NCI-H146 treated with DMSO at 0.1 percent for 48 hours (cell line): ENCODE data around the gene SPN.
"Not testable (repeated sequence)": the region's sequence is repeated elsewhere in the genome, so short reads cannot be mapped to it uniquely, and the experiment has no call there.

ENCODE experiments used
- DNase-seq: peaks from one replicate; lab custom pipeline; 2025; ENCODE audit not compliant: unreplicated experiment; lab: John Stamatoyannopoulos, UW

SPN gene

DNA sequence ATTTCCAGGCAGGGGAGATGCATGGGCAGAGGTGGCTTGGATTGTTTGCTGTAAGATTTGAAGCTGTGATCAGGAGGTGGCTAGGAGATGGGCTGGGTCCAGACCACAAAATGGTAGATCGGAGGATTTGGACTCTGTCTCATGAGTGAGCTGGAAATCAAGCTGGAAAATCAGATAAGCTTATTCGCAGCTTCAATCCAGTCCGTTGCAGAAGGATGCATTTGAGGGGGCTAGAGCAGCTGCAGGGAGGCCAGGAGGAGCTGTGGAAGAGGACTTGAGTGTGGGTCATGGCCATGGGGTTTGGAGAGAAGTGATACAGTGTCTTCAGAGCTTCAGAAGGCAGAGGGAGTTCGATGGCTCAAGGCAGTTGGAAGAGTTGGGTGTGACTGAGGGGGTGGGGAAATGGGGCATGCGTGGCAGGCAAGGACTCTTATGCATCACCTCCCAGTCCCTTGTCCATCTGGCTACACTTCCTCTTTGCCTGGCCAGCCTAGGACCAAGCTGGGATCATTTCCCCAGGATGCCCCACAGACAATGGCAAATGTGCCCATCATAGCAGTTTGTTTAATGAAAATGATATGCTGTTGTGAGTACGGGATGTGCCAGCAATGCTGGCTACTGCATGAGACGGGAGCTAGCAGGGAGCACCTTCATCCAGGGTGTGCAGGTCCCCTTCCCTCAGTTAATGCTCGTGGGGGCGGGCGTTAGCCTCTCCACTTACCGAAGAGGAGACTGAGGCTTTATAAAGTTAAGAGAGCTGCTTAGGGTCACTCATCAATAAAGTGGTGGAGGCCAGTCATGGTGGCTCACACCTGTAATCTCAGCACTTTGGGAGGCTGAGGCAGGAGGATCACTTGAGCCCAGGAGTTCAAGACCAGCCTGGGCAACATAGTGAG is 36.5 kb downstream of the SPN start:
- DNase-seq = no peak

DNA sequence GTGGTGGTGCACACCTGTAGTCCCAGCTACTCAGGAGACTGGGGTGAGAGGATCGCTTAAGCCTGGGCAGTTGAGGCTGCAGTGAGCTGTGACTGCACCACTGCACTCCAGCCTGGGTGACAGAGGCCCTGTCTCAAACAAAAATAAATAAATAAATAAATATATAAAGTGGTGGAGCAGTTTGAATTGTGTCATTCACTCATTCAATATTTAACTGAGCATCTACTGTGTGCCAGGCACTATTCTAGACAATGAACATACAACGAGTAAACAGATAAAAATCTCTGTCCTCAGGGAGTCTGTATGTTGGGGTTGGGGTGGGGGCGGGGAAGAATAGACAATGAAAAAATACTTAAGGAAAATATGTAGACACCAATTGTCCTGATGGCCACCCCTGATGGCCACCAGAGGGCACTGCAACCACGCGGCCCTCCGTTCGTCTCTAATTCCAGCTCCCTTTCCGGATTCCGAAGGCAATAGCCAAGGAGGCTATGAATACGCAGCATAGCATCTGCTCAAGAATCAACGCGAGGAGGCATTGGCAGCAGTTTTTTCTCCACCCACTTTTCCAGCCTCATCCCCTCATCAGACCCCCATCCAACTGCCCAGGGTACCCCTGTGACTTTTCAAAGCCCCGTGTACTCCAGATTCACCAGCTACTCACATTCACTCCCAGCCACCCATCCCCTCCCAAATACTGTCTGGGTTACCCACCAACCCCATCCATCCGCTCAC is 37.4 kb downstream of the SPN start:
- DNase-seq = peak; percentile 71

DNA sequence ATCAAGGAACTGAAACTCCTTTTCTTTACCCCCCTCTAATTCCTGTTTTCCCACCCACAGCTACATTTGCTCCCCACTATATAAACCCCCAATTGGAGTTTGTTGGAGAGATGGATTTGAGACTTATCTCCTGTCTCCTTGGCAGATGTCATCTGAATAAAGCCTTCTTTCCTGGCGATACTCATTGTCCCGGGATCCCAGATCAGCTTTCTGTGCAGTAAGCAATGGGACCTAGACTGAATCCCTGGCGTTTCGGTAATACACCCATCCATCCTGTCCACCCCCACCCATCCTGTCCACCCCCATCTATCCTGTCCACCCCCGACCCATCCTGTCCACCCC is 38.1 kb downstream of the SPN start:
- DNase-seq = no peak

DNA sequence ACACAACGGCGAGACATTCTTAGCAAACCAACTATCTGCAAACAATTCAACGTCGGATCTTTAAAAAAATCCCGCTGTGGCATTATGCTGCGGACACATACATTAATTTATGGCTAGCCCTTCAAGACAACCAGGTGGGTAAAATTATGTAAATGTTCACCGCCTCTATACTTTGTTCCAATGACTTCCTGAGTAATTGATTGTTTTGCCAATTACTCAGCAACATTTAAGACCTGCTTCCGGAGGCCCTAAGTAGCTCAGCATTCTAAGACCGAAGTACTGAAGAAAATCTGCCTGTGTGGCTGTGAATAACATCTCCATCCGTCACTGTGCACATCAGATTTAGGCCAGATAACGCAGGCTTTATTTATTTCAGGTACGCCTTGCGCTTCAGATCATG is 39.2 kb downstream of the SPN start:
- DNase-seq = peak; percentile 15

DNA sequence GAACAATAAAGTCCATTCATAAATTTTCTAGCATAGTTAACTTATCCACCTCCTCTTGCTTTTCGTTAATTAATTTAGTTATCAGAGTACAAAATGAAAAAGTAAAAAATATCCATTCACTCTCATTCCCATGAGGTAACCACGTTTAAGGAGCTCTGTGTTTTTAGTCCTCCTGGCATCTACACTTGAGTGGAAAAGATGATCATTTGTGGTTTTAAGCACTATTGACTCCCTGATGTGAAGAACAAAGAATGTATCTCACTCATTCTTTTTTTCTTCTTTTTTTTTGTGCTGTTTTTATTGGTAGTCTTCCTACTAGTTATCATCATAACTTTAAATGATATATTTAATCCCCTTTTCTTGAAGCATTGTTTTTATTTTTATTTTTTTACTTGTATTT is 42.0 kb downstream of the SPN start:
- no peak for DNase-seq

DNA sequence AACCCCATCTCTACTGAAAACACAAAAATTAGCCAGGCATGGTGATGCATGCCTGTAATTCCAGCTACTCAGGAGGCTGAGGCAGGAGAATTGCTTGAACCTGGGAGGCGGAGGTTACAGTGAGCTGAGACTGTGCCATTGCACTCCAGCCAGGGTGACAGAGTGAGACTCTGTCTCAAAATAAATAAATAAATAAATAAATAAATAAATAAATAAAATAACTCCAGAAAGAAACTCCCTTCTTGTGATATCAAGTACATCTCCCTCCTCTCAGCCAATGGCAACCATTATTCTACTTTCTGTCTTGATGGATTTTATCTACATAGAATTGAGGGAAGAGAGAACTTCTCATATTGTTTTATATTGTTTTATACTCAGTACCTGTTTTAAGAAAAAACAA is 44.1 kb downstream of the SPN start:
- not testable (repeated sequence) for DNase-seq

DNA sequence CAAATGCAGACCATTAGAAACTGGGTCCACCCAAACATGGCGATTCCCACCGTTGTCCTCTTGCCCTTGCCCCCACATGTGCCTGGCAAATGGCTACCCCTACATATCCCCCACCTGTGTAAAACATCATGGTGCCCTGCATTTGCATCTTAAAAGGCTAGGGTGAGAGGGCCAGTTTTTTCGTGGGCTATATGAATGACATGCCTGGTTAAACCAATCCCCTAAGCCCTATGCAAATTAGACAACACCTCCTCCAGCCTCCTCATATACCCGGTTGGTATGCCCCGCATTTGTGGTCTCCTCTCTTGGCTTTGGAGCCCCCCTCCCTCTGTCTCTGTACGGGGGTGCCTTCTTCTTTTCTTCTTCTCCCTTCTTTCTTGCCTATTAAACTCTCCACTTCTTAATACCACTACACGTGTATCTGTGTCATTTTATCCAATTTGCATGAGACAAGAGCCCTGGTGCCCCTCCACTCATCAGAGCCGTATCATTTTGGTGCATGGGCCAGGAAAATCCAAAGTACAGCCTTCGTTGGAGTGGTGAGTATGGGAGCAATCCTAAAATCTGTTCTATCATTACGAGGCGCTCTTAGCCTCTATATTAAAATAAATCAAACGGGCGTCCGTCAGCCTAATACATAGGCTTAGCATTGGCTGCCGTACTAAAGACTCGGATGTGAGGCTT is 46.0 kb downstream of the SPN start:
- DNase-seq = no peak

DNA sequence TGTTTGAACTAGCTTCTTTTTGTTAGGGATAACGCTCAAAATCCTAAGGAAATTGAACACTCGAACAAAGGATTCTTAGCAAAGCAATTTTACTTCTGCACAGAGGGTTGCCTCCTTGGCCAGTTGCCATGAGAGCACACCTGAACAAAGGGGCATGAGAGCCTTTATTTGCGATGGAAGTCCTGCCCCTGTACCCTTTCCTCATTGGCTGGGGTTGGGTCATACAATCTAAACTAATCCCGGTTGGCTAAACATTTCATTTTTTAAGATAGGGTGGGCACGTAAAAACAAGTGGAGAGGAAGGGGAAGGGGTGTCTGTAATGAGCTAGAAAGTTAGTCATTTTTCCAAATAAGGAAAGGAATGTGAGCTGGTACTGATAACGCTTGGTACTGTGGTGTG is 46.6 kb downstream of the SPN start:
- not testable (repeated sequence) for DNase-seq

DNA sequence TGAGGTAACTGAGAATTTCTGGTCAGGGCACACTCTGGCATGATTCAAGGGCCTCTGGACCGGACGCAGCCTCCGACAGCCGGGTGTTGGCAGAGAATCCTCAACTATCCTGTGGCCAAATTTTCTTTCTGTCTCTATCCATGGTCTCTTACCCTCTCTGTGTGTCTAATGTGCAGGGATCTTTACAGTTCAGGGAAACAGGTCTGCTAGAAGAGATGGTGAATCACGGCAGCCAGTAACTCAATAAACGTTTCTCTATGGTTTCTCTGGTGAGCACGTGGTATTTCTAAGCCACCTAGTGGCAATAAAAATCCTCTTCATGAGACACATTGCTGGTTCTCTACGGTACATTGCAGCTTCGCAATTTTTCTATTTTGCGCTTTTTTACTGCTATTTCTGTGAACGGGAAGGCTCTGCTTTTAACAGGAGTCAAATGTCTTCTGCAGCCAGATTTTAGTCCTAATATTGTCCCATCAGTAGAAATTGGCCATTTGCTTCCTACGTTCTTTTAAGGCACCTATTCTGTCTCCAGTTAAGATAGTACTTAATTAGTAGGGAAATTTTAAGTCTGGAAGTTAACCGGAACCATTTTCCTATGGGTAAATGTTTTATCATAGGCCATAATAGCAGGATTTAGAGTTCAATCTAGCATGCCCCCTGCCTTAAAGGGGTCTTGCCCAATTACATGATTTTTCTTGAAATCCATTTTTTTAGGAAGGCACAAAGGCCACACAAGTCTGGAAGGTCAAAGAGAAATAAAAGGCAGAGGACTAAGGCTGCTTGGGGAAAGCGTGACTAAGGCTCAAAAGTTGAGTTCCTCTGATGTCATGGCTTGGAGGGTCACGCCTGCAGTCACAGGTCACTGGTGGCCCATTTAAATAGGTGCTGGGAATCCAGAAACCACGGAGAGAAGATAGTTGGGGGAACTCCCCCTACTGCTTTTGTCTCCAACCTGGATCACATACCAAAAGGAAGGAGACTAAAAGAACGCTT is 47.5 kb downstream of the SPN start:
- peak; percentile 35 for DNase-seq

DNA sequence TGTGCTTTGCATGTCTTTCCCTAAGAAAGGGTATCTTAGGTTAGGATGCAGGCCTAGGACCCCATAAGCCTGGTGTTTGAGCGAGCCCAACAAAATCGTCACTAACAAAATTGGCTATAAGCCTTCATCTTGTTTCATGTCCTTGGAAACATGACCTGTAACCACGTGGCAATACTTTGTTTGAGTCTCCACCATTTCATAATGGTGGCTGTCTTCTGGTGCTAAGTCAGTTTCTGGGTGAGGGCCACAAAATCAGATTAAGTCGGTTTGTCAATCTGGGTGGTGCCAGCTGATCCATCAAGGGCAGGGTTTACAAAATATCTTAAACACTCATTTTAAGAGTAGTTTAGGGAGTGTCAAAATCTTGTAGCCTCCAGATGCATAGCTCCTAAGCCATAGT is 49.8 kb downstream of the SPN start:
- no peak for DNase-seq

DNA sequence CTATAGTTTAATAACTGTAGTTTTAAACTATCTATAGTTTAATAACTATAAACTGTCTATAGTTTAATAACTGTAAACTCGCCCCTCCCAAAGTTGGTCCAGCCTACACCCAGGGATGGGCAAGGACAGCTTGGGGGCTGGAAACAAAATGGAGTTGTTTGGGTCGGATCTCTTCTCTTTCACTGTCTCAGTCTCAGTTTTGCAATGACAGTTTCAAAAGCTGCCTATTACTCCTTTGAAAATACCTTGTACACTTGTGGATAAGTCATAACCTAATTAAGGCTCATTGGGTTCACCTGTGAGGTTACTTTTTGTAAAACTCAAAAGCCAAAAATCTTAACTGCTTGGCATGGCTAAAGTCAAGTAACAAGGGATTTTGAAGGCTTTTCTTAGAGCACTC is 51.3 kb downstream of the SPN start:
- no peak for DNase-seq

DNA sequence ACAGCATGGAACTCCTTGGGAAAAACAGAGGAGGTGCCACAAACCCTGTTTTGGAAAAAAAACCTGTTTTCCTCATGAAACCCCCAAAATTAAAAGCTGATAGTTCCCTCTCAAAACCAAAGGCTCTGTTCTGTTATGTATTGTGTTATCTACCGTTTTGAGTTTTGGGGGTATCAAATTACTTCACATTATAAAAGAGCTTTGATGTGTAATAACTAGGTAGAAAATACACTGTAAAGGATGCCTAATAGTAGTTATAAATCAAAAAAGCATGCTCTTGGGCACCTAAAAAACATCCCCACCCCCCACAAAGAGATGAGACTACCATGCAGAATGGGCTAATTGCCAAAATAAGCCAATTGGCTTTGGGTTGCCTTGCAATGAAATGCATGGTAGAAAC is 51.9 kb downstream of the SPN start:
- DNase-seq = peak; percentile 59

DNA sequence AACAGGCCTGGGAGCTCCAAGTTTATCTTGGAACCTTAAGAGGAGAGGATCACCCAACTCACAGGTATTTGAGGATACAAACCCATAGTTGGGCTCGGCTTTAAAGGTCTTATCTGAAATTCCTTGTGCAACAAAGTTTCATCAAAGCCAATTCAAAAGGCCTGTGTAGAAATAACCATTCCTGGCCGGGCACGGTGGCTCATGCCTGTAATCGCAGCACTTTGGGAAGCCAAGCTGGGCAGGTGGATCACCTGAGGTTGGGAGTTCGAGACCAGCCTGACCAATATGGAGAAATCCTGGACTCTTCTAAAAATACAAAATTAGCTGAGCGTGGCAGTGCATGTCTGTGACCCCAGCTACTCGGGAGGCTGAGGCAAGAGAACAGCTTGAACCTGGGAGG is 54.1 kb downstream of the SPN start:
- DNase-seq = no peak

DNA sequence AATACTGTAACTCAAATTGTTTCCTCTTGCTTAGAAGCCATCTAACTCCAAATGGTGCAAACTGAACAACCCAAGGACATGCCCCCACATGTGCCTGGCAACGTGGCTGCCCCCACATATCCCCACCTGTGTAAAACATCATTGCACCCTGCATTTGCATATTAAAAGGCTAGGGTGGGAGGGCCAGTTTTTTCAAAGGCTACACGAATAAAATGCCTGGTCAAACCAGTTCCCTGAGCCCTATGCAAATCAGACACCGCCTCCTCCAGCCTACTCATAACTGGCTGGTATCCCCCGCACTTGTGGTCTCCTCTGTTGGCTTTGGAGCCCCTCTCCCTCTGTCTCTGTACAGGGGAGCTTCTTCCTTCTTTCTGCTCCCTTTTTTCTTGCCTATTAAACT is 56.0 kb downstream of the SPN start:
- no peak for DNase-seq
